CD4-positive, alpha-beta T cell treated with Interleukin-17A for 1 hour (primary cell): ENCODE data around the gene GET3.
"Not testable (repeated sequence)": the region's sequence is repeated elsewhere in the genome, so short reads cannot be mapped to it uniquely, and the experiment has no call there.

Experiments
- DNase-seq: peaks from one replicate; pipeline ENCODE4 v3.0.0-alpha.2; 2020

GET3 gene

GRCh38 chr19:12736995-12737834, at the start of gene GET3:
Gene GET3 (plus strand): TSS chr19:12737497. CDS start chr19:12737506, 9 bp downstream.
- peak; percentile 92 for DNase-seq

GRCh38 chr19:12689012-12689411, 48.3 kb upstream of the GET3 start:
- DNase-seq = no peak

- no peak for DNase-seq
These were observed 47.6 kb upstream of the GET3 start for GRCh38 chr19:12689581-12690216.

- DNase-seq = no peak
These were observed 44.3 kb upstream of the GET3 start for GRCh38 chr19:12692960-12693359.

GRCh38 chr19:12694641-12695040, 42.7 kb upstream of the GET3 start:
- no peak for DNase-seq

GRCh38 chr19:12695096-12695495, 42.2 kb upstream of the GET3 start:
- no peak for DNase-seq

- DNase-seq = no peak
These were observed 41.8 kb upstream of the GET3 start for GRCh38 chr19:12695514-12695913.

- no peak for DNase-seq
These were observed 41.3 kb upstream of the GET3 start for GRCh38 chr19:12695997-12696365.

GRCh38 chr19:12696366-12697335, 40.6 kb upstream of the GET3 start, which contains the start of gene FBXW9:
Gene FBXW9 (minus strand): TSS chr19:12696631. CDS start chr19:12696581, 50 bp downstream.
- DNase-seq = peak; percentile 97

- DNase-seq = not testable (repeated sequence)
These were observed 39.9 kb upstream of the GET3 start for GRCh38 chr19:12697425-12697824.

- no peak for DNase-seq
These were observed 39.2 kb upstream of the GET3 start for GRCh38 chr19:12698138-12698537.

- no peak for DNase-seq
These were observed 35.6 kb upstream of the GET3 start for GRCh38 chr19:12701596-12702282.

- DNase-seq = peak; percentile 11
These were observed 34.3 kb upstream of the GET3 start for GRCh38 chr19:12703046-12703445.

GRCh38 chr19:12705169-12705568, 32.1 kb upstream of the GET3 start:
- no peak for DNase-seq

GRCh38 chr19:12705654-12706331, 31.5 kb upstream of the GET3 start:
- no peak for DNase-seq

- DNase-seq = no peak
These were observed 31.0 kb upstream of the GET3 start for GRCh38 chr19:12706332-12706718.

- DNase-seq = no peak
These were observed 28.7 kb upstream of the GET3 start for GRCh38 chr19:12708641-12709040.

GRCh38 chr19:12711187-12711586, 26.1 kb upstream of the GET3 start:
- DNase-seq = no peak

- peak; percentile 22 for DNase-seq
These were observed 25.2 kb upstream of the GET3 start for GRCh38 chr19:12712077-12712476.

- DNase-seq = not testable (repeated sequence)
These were observed 24.0 kb upstream of the GET3 start for GRCh38 chr19:12713304-12713703.

GRCh38 chr19:12715102-12715501, 22.2 kb upstream of the GET3 start:
- DNase-seq = no peak

GRCh38 chr19:12715929-12716328, 21.4 kb upstream of the GET3 start:
- DNase-seq = no peak
